Measurements from ENCODE around the gene PMM2.

PMM2 gene

GRCh38 chr16:8807189-8807588 lies 9.6 kb downstream of the PMM2 start:
- no peaks in the 10 kb centered on the region for H3K27me3 ChIP-seq (ENCODE audit: insufficient read depth, low read length, poor library complexity, severe bottlenecking)
- no peaks in the 10 kb centered on the region for H3K79me2 ChIP-seq (ENCODE audit: insufficient read depth, low read length)
- no peak overlapping the region for H3K4me3 ChIP-seq (ENCODE audit: low read length, poor library complexity, severe bottlenecking)
- H3K4me2 ChIP-seq (ENCODE audit: low read depth, low read length, poor library complexity, severe bottlenecking): no peak overlapping the region
- TF ChIP-seq CTCF (conservative IDR thresholded peaks at IDR 0.05; ENCODE audit: low read length) (no peak), EZH2phosphoT487 (IDR thresholded peaks at IDR 0.05; ENCODE audit: borderline replicate concordance) (no peak)
- H3K9ac ChIP-seq (ENCODE audit: low read depth, low read length, poor library complexity, severe bottlenecking): no peak overlapping the region
- H4K20me1 ChIP-seq (ENCODE audit: insufficient read depth, low read length, poor library complexity, severe bottlenecking): no peaks in the 10 kb centered on the region
- no peaks in the 10 kb centered on the region for H3K4me1 ChIP-seq (ENCODE audit: insufficient read depth, low read length, poor library complexity, severe bottlenecking)
- no peaks in the 10 kb centered on the region for H3K9me3 ChIP-seq (ENCODE audit: insufficient read depth, low read depth, low read length)
- peaks cover 46% of the 10 kb centered on the region; the same call in 1 of the 2 replicates for H3K36me3 ChIP-seq (ENCODE audit: insufficient read depth, low read length)
- H3K9me2 ChIP-seq (replicated peaks; ENCODE audit: low read depth, low read length): no peaks in the 10 kb centered on the region
- no peaks in the 10 kb centered on the region for H3F3A ChIP-seq (ENCODE audit: low read depth)
- no peak overlapping the region for H2AFZ ChIP-seq (ENCODE audit: low read length)

GRCh38 chr16:8808009-8808408 lies 10.4 kb downstream of the PMM2 start:
- Histone ChIP-seq H3K9me2 (replicated peaks; ENCODE audit: low read depth, low read length) (no peaks in the 10 kb centered on the region), H3F3A (ENCODE audit: low read depth) (no peaks in the 10 kb centered on the region), H4K20me1 (ENCODE audit: insufficient read depth, low read length, poor library complexity, severe bottlenecking) (no peaks in the 10 kb centered on the region), H3K9ac (ENCODE audit: low read depth, low read length, poor library complexity, severe bottlenecking) (no peak overlapping the region), H3K4me3 (ENCODE audit: low read length, poor library complexity, severe bottlenecking) (no peak overlapping the region), H3K79me2 (ENCODE audit: insufficient read depth, low read length) (no peaks in the 10 kb centered on the region), H3K4me2 (ENCODE audit: low read depth, low read length, poor library complexity, severe bottlenecking) (no peak overlapping the region), H3K4me1 (ENCODE audit: insufficient read depth, low read length, poor library complexity, severe bottlenecking) (no peaks in the 10 kb centered on the region), H3K36me3 (ENCODE audit: insufficient read depth, low read length) (peaks cover 50% of the 10 kb centered on the region; the same call in 1 of the 2 replicates), H3K27me3 (ENCODE audit: insufficient read depth, low read length, poor library complexity, severe bottlenecking) (no peaks in the 10 kb centered on the region), H2AFZ (ENCODE audit: low read length) (no peak overlapping the region), H3K9me3 (ENCODE audit: insufficient read depth, low read depth, low read length) (no peaks in the 10 kb centered on the region)
- TF ChIP-seq CTCF (conservative IDR thresholded peaks at IDR 0.05; ENCODE audit: low read length) (no peak), EZH2phosphoT487 (IDR thresholded peaks at IDR 0.05; ENCODE audit: borderline replicate concordance) (no peak)

GRCh38 chr16:8808613-8809353 lies 11.1 kb downstream of the PMM2 start:
- Histone ChIP-seq H2AFZ (ENCODE audit: low read length) (no peak overlapping the region), H4K20me1 (ENCODE audit: insufficient read depth, low read length, poor library complexity, severe bottlenecking) (no peaks in the 10 kb centered on the region), H3K4me2 (ENCODE audit: low read depth, low read length, poor library complexity, severe bottlenecking) (no peak overlapping the region), H3K36me3 (ENCODE audit: insufficient read depth, low read length) (peaks cover 52% of the 10 kb centered on the region; the same call in 1 of the 2 replicates), H3K9ac (ENCODE audit: low read depth, low read length, poor library complexity, severe bottlenecking) (no peak overlapping the region), H3F3A (ENCODE audit: low read depth) (no peaks in the 10 kb centered on the region), H3K4me1 (ENCODE audit: insufficient read depth, low read length, poor library complexity, severe bottlenecking) (no peaks in the 10 kb centered on the region), H3K9me2 (replicated peaks; ENCODE audit: low read depth, low read length) (no peaks in the 10 kb centered on the region), H3K27me3 (ENCODE audit: insufficient read depth, low read length, poor library complexity, severe bottlenecking) (no peaks in the 10 kb centered on the region), H3K79me2 (ENCODE audit: insufficient read depth, low read length) (no peaks in the 10 kb centered on the region), H3K9me3 (ENCODE audit: insufficient read depth, low read depth, low read length) (no peaks in the 10 kb centered on the region), H3K4me3 (ENCODE audit: low read length, poor library complexity, severe bottlenecking) (no peak overlapping the region)
- TF ChIP-seq EZH2phosphoT487 (IDR thresholded peaks at IDR 0.05; ENCODE audit: borderline replicate concordance): no peak

Measured in Loucy (cell line).